Neural cell (in vitro differentiated cells): ENCODE data around the gene NEDD4L. TPM values are rescaled to one million over a fixed set of nuclear protein-coding genes. Genes with fewer than 3 reads are reported as not detected.

Experiments
- H2AFZ ChIP-seq: fragments of 200-600, 300-800 bp; sonication (generic), shearing (Covaris generic); 2 replicates; pipeline ENCODE4 v1.6.0; 2014; ENCODE audit warnings: low read depth, mild to moderate bottlenecking, antibody characterized with exemption, low read length, moderate library complexity
- H3F3A ChIP-seq: fragments of 200-600 bp; shearing (Covaris generic); 2 replicates; pipeline ENCODE4 v1.6.1; 2016; ENCODE audit warnings: mild to moderate bottlenecking, moderate library complexity, mixed read lengths, antibody characterized with exemption, low read length; ENCODE audit not compliant: insufficient read depth, poor library complexity, severe bottlenecking
- H3K27ac ChIP-seq: fragments of 200-600, 300-800 bp; sonication (generic), shearing (Covaris generic); 2 replicates; pipeline ENCODE4 v1.5.1; 2014; ENCODE audit warnings: mild to moderate bottlenecking, low read length, moderate library complexity
- H3K27me3 ChIP-seq: fragments of 300-800, 200-600 bp; sonication (generic), shearing (Covaris generic); 2 replicates; pipeline ENCODE4 v1.6.0; 2014; ENCODE audit warnings: mild to moderate bottlenecking, low read depth, low read length, moderate library complexity; ENCODE audit not compliant: insufficient read depth
- H3K36me3 ChIP-seq: fragments of 300-800, 200-600 bp; sonication (generic), shearing (Covaris generic); 2 replicates; pipeline ENCODE4 v1.5.1; 2014; ENCODE audit warnings: mild to moderate bottlenecking, antibody characterized with exemption, low read length, moderate library complexity; ENCODE audit not compliant: insufficient read depth
- H3K4me2 ChIP-seq: fragments of 300-800, 200-600 bp; sonication (generic), shearing (Covaris generic); 2 replicates; pipeline ENCODE4 v1.6.0; 2014; ENCODE audit warnings: mild to moderate bottlenecking, low read length
- H3K4me3 ChIP-seq: fragments of 300-800, 200-600 bp; sonication (generic), shearing (Covaris generic); 2 replicates; pipeline ENCODE4 v1.5.1; 2014; ENCODE audit warnings: mild to moderate bottlenecking, low read length, moderate library complexity
- H3K79me2 ChIP-seq: fragments of 200-600 bp; shearing (Covaris generic); replicated peaks from 2 replicates; pipeline ENCODE4 v1.6.0; 2014; ENCODE audit warnings: mild to moderate bottlenecking, low read length, moderate library complexity; ENCODE audit not compliant: insufficient read depth
- H3K9ac ChIP-seq: fragments of 300-800, 200-600 bp; sonication (generic), shearing (Covaris generic); 2 replicates; pipeline ENCODE4 v1.6.1; 2016; ENCODE audit warnings: mild to moderate bottlenecking, low read length, mixed read lengths
- H3K9me2 ChIP-seq: fragments of 200-600 bp; shearing (Covaris generic); 2 replicates; pipeline ENCODE4 v1.6.1; 2016; ENCODE audit warnings: mild to moderate bottlenecking, low read length, mixed read lengths; ENCODE audit not compliant: insufficient read depth
- H3K9me3 ChIP-seq: fragments of 200-600, 300-800 bp; sonication (generic), shearing (Covaris generic); 2 replicates; pipeline ENCODE4 v1.6.1; 2016; ENCODE audit warnings: mild to moderate bottlenecking, mixed run types, low read length, moderate library complexity, mixed read lengths
- H4K20me1 ChIP-seq: fragments of 200-600 bp; shearing (Covaris generic); 2 replicates; pipeline ENCODE4 v1.6.1; 2016; ENCODE audit warnings: mild to moderate bottlenecking, mixed run types; ENCODE audit not compliant: insufficient read depth
- EP300 ChIP-seq: fragments of 450-650 bp; conservative IDR thresholded peaks from 2 replicates; pipeline ENCODE4 v1.6.1; 2014; ENCODE audit warnings: antibody characterized with exemption, mild to moderate bottlenecking, moderate library complexity; ENCODE audit not compliant: poor library complexity, severe bottlenecking
- EZH2 ChIP-seq: fragments of 200-600, 300-800 bp; shearing (Covaris generic), sonication (generic); IDR thresholded peaks from 2 replicates; pipeline ENCODE4 v1.6.1; 2014; ENCODE audit warnings: antibody characterized with exemption, low read length, borderline replicate concordance, mild to moderate bottlenecking; ENCODE audit not compliant: insufficient read depth, poor library complexity, severe bottlenecking
- MXI1 ChIP-seq: fragments of 450-650 bp; conservative IDR thresholded peaks from 2 replicates; pipeline ENCODE4 v1.6.1; 2014; ENCODE audit warnings: antibody characterized with exemption, mild to moderate bottlenecking; ENCODE audit not compliant: poor library complexity, severe bottlenecking
- POLR2AphosphoS5 ChIP-seq: IDR thresholded peaks from 2 replicates; pipeline ENCODE4 v1.6.1; 2012
- RAD21 ChIP-seq: fragments of 450-650 bp; conservative IDR thresholded peaks from 2 replicates; pipeline ENCODE4 v1.6.1; 2014; ENCODE audit warnings: antibody characterized with exemption, mild to moderate bottlenecking, moderate library complexity
- SMC3 ChIP-seq: fragments of 450-650 bp; conservative IDR thresholded peaks from 2 replicates; pipeline ENCODE4 v1.6.1; 2014; ENCODE audit warnings: antibody characterized with exemption, mild to moderate bottlenecking, moderate library complexity; ENCODE audit not compliant: poor library complexity
- TAF1 ChIP-seq: IDR thresholded peaks from 2 replicates; pipeline ENCODE4 v1.6.1; 2012; ENCODE audit warnings: low read depth
- polyA plus RNA-seq: library from polyadenylated mRNA; depleted of rRNA; stranded (reverse); fragments of >200 nt; gene quantifications from 2 replicates; pipeline ENCODE4 v1.2.3, GENCODE V29; 2014
- TF ChIP-seq, protein P1 (sequence below): fragments of 450-650 bp; IDR thresholded peaks from 2 replicates; pipeline ENCODE4 v1.5.1; 2014; ENCODE audit warnings: antibody characterized with exemption, mild to moderate bottlenecking, moderate library complexity; ENCODE audit not compliant: poor library complexity, severe bottlenecking
- TF ChIP-seq, protein P2 (sequence below): IDR thresholded peaks from 2 replicates; pipeline ENCODE4 v1.6.1; 2012; ENCODE audit warnings: borderline replicate concordance

Gene NEDD4L
- polyA plus RNA-seq, 1 donor from 2014 or later: 97.9 TPM

DNA sequence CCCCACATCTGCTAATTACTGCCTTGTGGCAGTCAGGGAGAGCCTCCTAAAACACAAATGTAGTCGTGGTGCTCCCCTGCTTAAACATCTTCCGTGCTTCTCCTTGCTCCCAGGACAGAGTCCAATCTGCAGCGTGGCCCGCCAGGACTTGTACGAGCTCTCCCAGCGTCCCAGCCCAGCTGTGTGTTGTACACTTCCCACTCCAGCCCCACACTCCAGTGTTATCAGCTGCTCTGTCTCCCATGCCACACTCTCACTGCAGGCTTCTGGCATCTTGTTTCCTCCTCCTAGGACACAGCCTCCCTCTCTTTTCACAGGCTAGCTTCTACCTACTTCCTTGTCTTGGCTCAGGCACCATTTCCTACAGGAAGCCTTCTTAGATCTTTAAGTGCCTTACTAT lies 385.4 kb downstream of the NEDD4L start:
- H3F3A ChIP-seq: no peaks in the 10 kb centered on the region
- no peak overlapping the region for H3K4me2 ChIP-seq
- H2AFZ ChIP-seq: no peak overlapping the region

DNA sequence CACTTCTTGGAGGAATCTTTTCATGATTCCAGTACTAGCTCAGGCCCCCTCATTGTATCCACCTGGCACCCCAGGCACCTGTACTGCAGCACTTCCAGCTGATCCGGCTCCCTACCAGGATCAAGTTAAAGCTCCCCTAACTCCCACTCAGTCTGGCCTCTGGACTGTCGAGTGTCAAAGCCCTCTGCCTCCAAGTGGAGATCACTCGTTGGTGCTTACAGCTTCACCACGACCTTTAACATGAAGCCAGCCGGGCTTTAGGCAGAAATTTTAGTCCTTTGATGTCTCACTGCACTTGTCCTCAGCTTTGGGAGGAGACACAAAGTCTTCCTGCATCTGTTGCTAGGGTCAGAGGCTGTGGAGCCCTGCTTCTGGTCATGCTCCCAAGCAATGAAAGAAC lies 387.2 kb downstream of the NEDD4L start:
- no peak overlapping the region for H3K27ac ChIP-seq
- H3K9me2 ChIP-seq: no peaks in the 10 kb centered on the region
- H4K20me1 ChIP-seq: no peaks in the 10 kb centered on the region
- H3K27me3 ChIP-seq: no peaks in the 10 kb centered on the region
- H3K9me3 ChIP-seq: no peaks in the 10 kb centered on the region
- no peak overlapping the region for H3K9ac ChIP-seq
- no peak for TF ChIP-seq RAD21
- TF ChIP-seq, protein P1, sequence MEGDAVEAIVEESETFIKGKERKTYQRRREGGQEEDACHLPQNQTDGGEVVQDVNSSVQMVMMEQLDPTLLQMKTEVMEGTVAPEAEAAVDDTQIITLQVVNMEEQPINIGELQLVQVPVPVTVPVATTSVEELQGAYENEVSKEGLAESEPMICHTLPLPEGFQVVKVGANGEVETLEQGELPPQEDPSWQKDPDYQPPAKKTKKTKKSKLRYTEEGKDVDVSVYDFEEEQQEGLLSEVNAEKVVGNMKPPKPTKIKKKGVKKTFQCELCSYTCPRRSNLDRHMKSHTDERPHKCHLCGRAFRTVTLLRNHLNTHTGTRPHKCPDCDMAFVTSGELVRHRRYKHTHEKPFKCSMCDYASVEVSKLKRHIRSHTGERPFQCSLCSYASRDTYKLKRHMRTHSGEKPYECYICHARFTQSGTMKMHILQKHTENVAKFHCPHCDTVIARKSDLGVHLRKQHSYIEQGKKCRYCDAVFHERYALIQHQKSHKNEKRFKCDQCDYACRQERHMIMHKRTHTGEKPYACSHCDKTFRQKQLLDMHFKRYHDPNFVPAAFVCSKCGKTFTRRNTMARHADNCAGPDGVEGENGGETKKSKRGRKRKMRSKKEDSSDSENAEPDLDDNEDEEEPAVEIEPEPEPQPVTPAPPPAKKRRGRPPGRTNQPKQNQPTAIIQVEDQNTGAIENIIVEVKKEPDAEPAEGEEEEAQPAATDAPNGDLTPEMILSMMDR: no peak
- no peak for TF ChIP-seq TAF1
- TF ChIP-seq MXI1: no peak
- TF ChIP-seq POLR2AphosphoS5: no peak
- no peak for TF ChIP-seq EP300
- TF ChIP-seq EZH2: no peak
- TF ChIP-seq SMC3: no peak
- TF ChIP-seq, protein P2, sequence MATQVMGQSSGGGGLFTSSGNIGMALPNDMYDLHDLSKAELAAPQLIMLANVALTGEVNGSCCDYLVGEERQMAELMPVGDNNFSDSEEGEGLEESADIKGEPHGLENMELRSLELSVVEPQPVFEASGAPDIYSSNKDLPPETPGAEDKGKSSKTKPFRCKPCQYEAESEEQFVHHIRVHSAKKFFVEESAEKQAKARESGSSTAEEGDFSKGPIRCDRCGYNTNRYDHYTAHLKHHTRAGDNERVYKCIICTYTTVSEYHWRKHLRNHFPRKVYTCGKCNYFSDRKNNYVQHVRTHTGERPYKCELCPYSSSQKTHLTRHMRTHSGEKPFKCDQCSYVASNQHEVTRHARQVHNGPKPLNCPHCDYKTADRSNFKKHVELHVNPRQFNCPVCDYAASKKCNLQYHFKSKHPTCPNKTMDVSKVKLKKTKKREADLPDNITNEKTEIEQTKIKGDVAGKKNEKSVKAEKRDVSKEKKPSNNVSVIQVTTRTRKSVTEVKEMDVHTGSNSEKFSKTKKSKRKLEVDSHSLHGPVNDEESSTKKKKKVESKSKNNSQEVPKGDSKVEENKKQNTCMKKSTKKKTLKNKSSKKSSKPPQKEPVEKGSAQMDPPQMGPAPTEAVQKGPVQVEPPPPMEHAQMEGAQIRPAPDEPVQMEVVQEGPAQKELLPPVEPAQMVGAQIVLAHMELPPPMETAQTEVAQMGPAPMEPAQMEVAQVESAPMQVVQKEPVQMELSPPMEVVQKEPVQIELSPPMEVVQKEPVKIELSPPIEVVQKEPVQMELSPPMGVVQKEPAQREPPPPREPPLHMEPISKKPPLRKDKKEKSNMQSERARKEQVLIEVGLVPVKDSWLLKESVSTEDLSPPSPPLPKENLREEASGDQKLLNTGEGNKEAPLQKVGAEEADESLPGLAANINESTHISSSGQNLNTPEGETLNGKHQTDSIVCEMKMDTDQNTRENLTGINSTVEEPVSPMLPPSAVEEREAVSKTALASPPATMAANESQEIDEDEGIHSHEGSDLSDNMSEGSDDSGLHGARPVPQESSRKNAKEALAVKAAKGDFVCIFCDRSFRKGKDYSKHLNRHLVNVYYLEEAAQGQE: no peak
- no peak overlapping the region for H3K4me2 ChIP-seq
- no peaks in the 10 kb centered on the region for H3K79me2 ChIP-seq
- no peaks in the 10 kb centered on the region for H3F3A ChIP-seq
- H2AFZ ChIP-seq: no peak overlapping the region
- H3K4me3 ChIP-seq: no peak overlapping the region
- no peaks in the 10 kb centered on the region for H3K36me3 ChIP-seq

More for the DNA sequence above, 385.4 kb downstream of the NEDD4L start:
- Histone ChIP-seq H3K27me3 (no peaks in the 10 kb centered on the region), H3K27ac (no peak overlapping the region), H3K9ac (no peak overlapping the region), H3K9me3 (no peaks in the 10 kb centered on the region), H3K36me3 (no peaks in the 10 kb centered on the region), H4K20me1 (no peaks in the 10 kb centered on the region), H3K9me2 (no peaks in the 10 kb centered on the region), H3K4me3 (no peak overlapping the region), H3K79me2 (no peaks in the 10 kb centered on the region)
- TF ChIP-seq TAF1 (no peak), MXI1 (no peak), RAD21 (no peak), POLR2AphosphoS5 (no peak), EP300 (no peak), SMC3 (no peak), EZH2 (no peak)
- TF ChIP-seq, protein P2: no peak
- TF ChIP-seq, protein P1: no peak
